Rectal smooth muscle tissue (tissue), 1 donor: ENCODE measurements around the gene MRPS17.
A peak's percentile ranks its signal among the peaks of the same experiment; 100 is the strongest.

Experiments used
- H3K27ac ChIP-seq: one replicate; pipeline ENCODE4 v1.7.0; 2013; ENCODE audit warnings: low read depth, low read length, inconsistent platforms
- H3K27me3 ChIP-seq: one replicate; pipeline ENCODE4 v1.7.0; 2013; ENCODE audit warnings: low read length; ENCODE audit not compliant: control insufficient read depth, insufficient read depth
- H3K36me3 ChIP-seq: one replicate; pipeline ENCODE4 v1.7.0; 2013; ENCODE audit warnings: low read length; ENCODE audit not compliant: control insufficient read depth, insufficient read depth
- H3K4me1 ChIP-seq: one replicate; pipeline ENCODE4 v1.7.0; 2013; ENCODE audit warnings: low read length; ENCODE audit not compliant: control insufficient read depth, insufficient read depth
- H3K4me3 ChIP-seq: one replicate; pipeline ENCODE4 v1.7.0; 2013; ENCODE audit warnings: low read length
- H3K9ac ChIP-seq: one replicate; pipeline ENCODE4 v1.7.0; 2013; ENCODE audit warnings: low read length

MRPS17 gene

GRCh38 chr7:55962014-55962413 is 10.3 kb downstream of the MRPS17 start:
- peaks cover 12% of the 10 kb centered on the region for H3K4me1 ChIP-seq
- H3K27ac ChIP-seq, result no peak overlapping the region
- H3K4me3 ChIP-seq, result no peak overlapping the region
- no peaks in the 10 kb centered on the region for H3K27me3 ChIP-seq
- H3K36me3 ChIP-seq, result no peaks in the 10 kb centered on the region
- no peak overlapping the region for H3K9ac ChIP-seq

- Histone ChIP-seq H3K27me3 (no peaks in the 10 kb centered on the region), H3K4me1 (peaks cover 12% of the 10 kb centered on the region), H3K9ac (no peak overlapping the region), H3K4me3 (peak overlapping the region; percentile 65), H3K27ac (peak overlapping the region; percentile 78), H3K36me3 (no peaks in the 10 kb centered on the region)
Observed at GRCh38 chr7:55963584-55964168, 12.0 kb downstream of the MRPS17 start.

GRCh38 chr7:55964261-55965099 is 12.8 kb downstream of the MRPS17 start, which contains the start of gene NIPSNAP2:
Gene NIPSNAP2 (plus strand): TSS chr7:55964585. CDS start chr7:55964610, 25 bp downstream.
- Histone ChIP-seq H3K4me3 (peak within 1 kb of the TSS; percentile 90), H3K9ac (peak within 1 kb of the TSS; percentile 97), H3K36me3 (no peaks in the 10 kb centered on the region), H3K27me3 (no peaks in the 10 kb centered on the region), H3K27ac (peak within 1 kb of the TSS; percentile 91), H3K4me1 (peaks cover 12% of the 10 kb centered on the region)

GRCh38 chr7:55965100-55965470 is 13.4 kb downstream of the MRPS17 start:
- Histone ChIP-seq H3K27ac (peak overlapping the region; percentile 91), H3K27me3 (no peaks in the 10 kb centered on the region), H3K4me3 (peak overlapping the region; percentile 90), H3K36me3 (no peaks in the 10 kb centered on the region), H3K9ac (peak overlapping the region; percentile 97), H3K4me1 (peaks cover 12% of the 10 kb centered on the region)

- Histone ChIP-seq H3K27ac (peak overlapping the region; percentile 18), H3K9ac (no peak overlapping the region)
Observed at GRCh38 chr7:55965805-55966421, 14.2 kb downstream of the MRPS17 start.

GRCh38 chr7:55966851-55967250 is 15.2 kb downstream of the MRPS17 start:
- Histone ChIP-seq H3K4me1 (peaks cover 12% of the 10 kb centered on the region), H3K27ac (no peak overlapping the region), H3K36me3 (no peaks in the 10 kb centered on the region), H3K27me3 (no peaks in the 10 kb centered on the region), H3K4me3 (no peak overlapping the region), H3K9ac (no peak overlapping the region)

More at GRCh38 chr7:55965805-55966421, 14.2 kb downstream of the MRPS17 start:
- Histone ChIP-seq H3K4me3 (no peak overlapping the region), H3K27me3 (no peaks in the 10 kb centered on the region), H3K4me1 (peaks cover 12% of the 10 kb centered on the region), H3K36me3 (no peaks in the 10 kb centered on the region)

- Histone ChIP-seq H3K36me3 (no peaks in the 10 kb centered on the region), H3K27me3 (no peaks in the 10 kb centered on the region), H3K27ac (no peak overlapping the region), H3K4me3 (no peak overlapping the region), H3K9ac (no peak overlapping the region), H3K4me1 (peaks cover 7% of the 10 kb centered on the region)
Observed at GRCh38 chr7:55969391-55969790, 17.7 kb downstream of the MRPS17 start.

GRCh38 chr7:55970561-55970960 is 18.9 kb downstream of the MRPS17 start:
- Histone ChIP-seq H3K36me3 (no peaks in the 10 kb centered on the region), H3K27me3 (no peaks in the 10 kb centered on the region), H3K4me3 (no peak overlapping the region), H3K4me1 (peaks cover 4% of the 10 kb centered on the region), H3K27ac (no peak overlapping the region), H3K9ac (no peak overlapping the region)

GRCh38 chr7:55970978-55971377 is 19.3 kb downstream of the MRPS17 start:
- no peaks in the 10 kb centered on the region for H3K36me3 ChIP-seq
- H3K4me3 ChIP-seq, result no peak overlapping the region
- no peak overlapping the region for H3K27ac ChIP-seq
- H3K27me3 ChIP-seq, result no peaks in the 10 kb centered on the region
- H3K4me1 ChIP-seq, result peaks cover 4% of the 10 kb centered on the region
- H3K9ac ChIP-seq, result no peak overlapping the region

GRCh38 chr7:55973747-55974250 is 22.1 kb downstream of the MRPS17 start:
- Histone ChIP-seq H3K36me3 (peaks cover 2% of the 10 kb centered on the region), H3K27ac (no peak overlapping the region), H3K27me3 (no peaks in the 10 kb centered on the region), H3K9ac (no peak overlapping the region), H3K4me1 (peaks cover 11% of the 10 kb centered on the region), H3K4me3 (no peak overlapping the region)

- Histone ChIP-seq H3K27me3 (no peaks in the 10 kb centered on the region), H3K27ac (no peak overlapping the region), H3K4me3 (no peak overlapping the region), H3K36me3 (peaks cover 20% of the 10 kb centered on the region), H3K9ac (no peak overlapping the region), H3K4me1 (peaks cover 11% of the 10 kb centered on the region)
Observed at GRCh38 chr7:55975988-55976633, 24.4 kb downstream of the MRPS17 start.

GRCh38 chr7:55977831-55978230 is 26.2 kb downstream of the MRPS17 start:
- Histone ChIP-seq H3K27ac (no peak overlapping the region), H3K9ac (no peak overlapping the region), H3K4me1 (peaks cover 11% of the 10 kb centered on the region), H3K4me3 (no peak overlapping the region), H3K27me3 (no peaks in the 10 kb centered on the region), H3K36me3 (peaks cover 24% of the 10 kb centered on the region)
